HEK293 (cell line): ENCODE results near the gene CATSPERE.

Experiments used
- CTCF ChIA-PET: fragments of 350-600 bp; formaldehyde crosslinking; extraction: SDS; loops from one replicate; lab custom pipeline; 2021; ENCODE audit warnings: antibody characterized with exemption; lab: Yijun Ruan, JAX
- POLR2A ChIA-PET: fragments of 300-600 bp; formaldehyde crosslinking; extraction: SDS; loops from one replicate; lab custom pipeline; 2020; ENCODE audit warnings: antibody characterized with exemption, inconsistent platforms; lab: Yijun Ruan, JAX
- H3K27ac ChIP-seq: fragments of 200-500 bp; sonication (Bioruptor generic); 2 replicates; pipeline ENCODE4 v1.5.1; 2014; ENCODE audit warnings: low read depth, low read length, control low read depth, inconsistent platforms; ENCODE audit errors: extremely low read depth
- H3K36me3 ChIP-seq, 2 experiments: fragments of 200-500 bp in 1 of 2; sonication (Bioruptor generic) in 1 of 2; 1 replicate in 1 of 2; 2 replicates in 1 of 2; pipeline ENCODE4 v1.5.1; 2014 to 2017; ENCODE audit warnings: inconsistent platforms in 2 of 2, low read length in 2 of 2; ENCODE audit not compliant: control insufficient read depth in 2 of 2, insufficient read depth in 1 of 2
- H3K4me1 ChIP-seq: fragments of 200-500 bp; sonication (Bioruptor generic); 2 replicates; pipeline ENCODE4 v1.5.1; 2014; ENCODE audit warnings: mild to moderate bottlenecking, low read length, inconsistent platforms; ENCODE audit not compliant: control insufficient read depth, insufficient read depth
- H3K4me3 ChIP-seq: 2 replicates; pipeline ENCODE4 v1.5.1; 2011; ENCODE audit warnings: low read depth, mild to moderate bottlenecking, control low read depth, low read length, moderate library complexity
- H3K9me3 ChIP-seq: fragments of 200-500 bp; sonication (Bioruptor generic); 2 replicates; pipeline ENCODE4 v1.5.1; 2014; ENCODE audit warnings: low read depth, low read length, inconsistent platforms; ENCODE audit not compliant: control insufficient read depth, insufficient read depth
- CTCF ChIP-seq: fragments of 450-650 bp; formaldehyde crosslinking; IDR thresholded peaks from 2 replicates; pipeline ENCODE4 v1.5.1; 2016; ENCODE audit warnings: missing biosample characterization, missing genetic modification characterization
- HIC1 ChIP-seq: fragments of 450-650 bp; formaldehyde crosslinking; IDR thresholded peaks from 2 replicates; pipeline ENCODE4 v1.5.1; 2016; ENCODE audit warnings: missing biosample characterization, missing genetic modification characterization
- IKZF3 ChIP-seq: fragments of 450-650 bp; IDR thresholded peaks from 2 replicates; pipeline ENCODE4 v1.5.0; 2018; ENCODE audit warnings: missing biosample characterization, mild to moderate bottlenecking, missing genetic modification characterization, moderate library complexity
- RBAK ChIP-seq: fragments of 450-650 bp; formaldehyde crosslinking; IDR thresholded peaks from 2 replicates; pipeline ENCODE4 v1.5.1; 2016; ENCODE audit warnings: missing biosample characterization, missing genetic modification characterization
- TSHZ1 ChIP-seq: fragments of 450-650 bp; formaldehyde crosslinking; IDR thresholded peaks from 2 replicates; pipeline ENCODE4 v1.5.1; 2016; ENCODE audit warnings: missing biosample characterization, missing genetic modification characterization, borderline replicate concordance
- ZBTB1 ChIP-seq: fragments of 450-650 bp; formaldehyde crosslinking; IDR thresholded peaks from 2 replicates; pipeline ENCODE4 v1.5.1; 2016; ENCODE audit warnings: missing biosample characterization, missing genetic modification characterization
- ZBTB26 ChIP-seq: fragments of 450-650 bp; formaldehyde crosslinking; optimal IDR thresholded peaks from 2 replicates; pipeline ENCODE3; 2016; ENCODE audit warnings: missing biosample characterization, mild to moderate bottlenecking, missing genetic modification characterization
- ZFP37 ChIP-seq: fragments of 450-650 bp; formaldehyde crosslinking; IDR thresholded peaks from 2 replicates; pipeline ENCODE4 v1.5.1; 2016; ENCODE audit warnings: missing biosample characterization, missing genetic modification characterization
- ZIC2 ChIP-seq: fragments of 450-650 bp; formaldehyde crosslinking; IDR thresholded peaks from 2 replicates; pipeline ENCODE4 v1.5.1; 2016; ENCODE audit warnings: missing biosample characterization, missing genetic modification characterization
- ZNF169 ChIP-seq: fragments of 450-650 bp; formaldehyde crosslinking; IDR thresholded peaks from 2 replicates; pipeline ENCODE4 v1.5.1; 2016; ENCODE audit warnings: missing biosample characterization, missing genetic modification characterization
- ZNF266 ChIP-seq: fragments of 450-650 bp; formaldehyde crosslinking; IDR thresholded peaks from 2 replicates; pipeline ENCODE4 v1.5.1; 2016; ENCODE audit warnings: missing biosample characterization, missing genetic modification characterization, low read depth
- ZNF280C ChIP-seq: fragments of 450-650 bp; formaldehyde crosslinking; IDR thresholded peaks from 2 replicates; pipeline ENCODE4 v1.5.1; 2016; ENCODE audit warnings: missing biosample characterization, missing genetic modification characterization
- ZNF292 ChIP-seq: fragments of 450-650 bp; formaldehyde crosslinking; IDR thresholded peaks from 2 replicates; pipeline ENCODE4 v1.5.1; 2016; ENCODE audit warnings: low read depth, missing biosample characterization, missing genetic modification characterization, borderline replicate concordance
- ZNF362 ChIP-seq: fragments of 450-650 bp; formaldehyde crosslinking; IDR thresholded peaks from 2 replicates; pipeline ENCODE4 v1.5.1; 2016; ENCODE audit warnings: missing biosample characterization, missing genetic modification characterization
- ZNF449 ChIP-seq: fragments of 450-650 bp; formaldehyde crosslinking; IDR thresholded peaks from 2 replicates; pipeline ENCODE4 v1.5.1; 2017; ENCODE audit warnings: missing biosample characterization, mild to moderate bottlenecking, missing genetic modification characterization, moderate library complexity
- ZNF529 ChIP-seq: fragments of 450-650 bp; formaldehyde crosslinking; IDR thresholded peaks from 2 replicates; pipeline ENCODE4 v1.5.1; 2017; ENCODE audit warnings: missing genetic modification characterization, missing biosample characterization; ENCODE audit not compliant: insufficient replicate concordance
- ZNF76 ChIP-seq: fragments of 450-650 bp; formaldehyde crosslinking; IDR thresholded peaks from 2 replicates; pipeline ENCODE4; 2016; ENCODE audit warnings: low read depth, missing biosample characterization, missing genetic modification characterization, borderline replicate concordance
- ZNF776 ChIP-seq: fragments of 450-650 bp; formaldehyde crosslinking; IDR thresholded peaks from 2 replicates; pipeline ENCODE4 v1.5.0; 2017; ENCODE audit warnings: missing biosample characterization, missing genetic modification characterization, borderline replicate concordance

The CATSPERE gene

GRCh38 chr1:244601336-244601735, 140.3 kb downstream of the CATSPERE start:
- ChIA-PET CTCF (interaction anchor here (0.7 to 4.8 kb wide), 2 partner anchors 195 to 443 kb away, joined by 3 to 161 read pairs; no protein-coding TSS in a partner anchor), POLR2A (no interaction called here)
- Histone ChIP-seq H3K9me3 (no peaks in the 10 kb centered on the region), H3K27ac (no peak overlapping the region), H3K4me1 (no peaks in the 10 kb centered on the region; the same call in 1 of the 2 replicates), H3K36me3 (no peaks in the 10 kb centered on the region), H3K4me3 (no peak overlapping the region)
- TF ChIP-seq IKZF3 (no peak), TSHZ1 (tag by site-specific recombination) (no peak), ZNF362 (tag by site-specific recombination) (no peak), ZNF292 (no peak), ZNF449 (tag by site-specific recombination) (no peak), ZBTB26 (tag by site-specific recombination) (no peak)

GRCh38 chr1:244603498-244603897, 142.4 kb downstream of the CATSPERE start:
- CTCF ChIA-PET = interaction anchor here (0.6 to 4.8 kb wide), 50 partner anchors 9 to 1589 kb away, joined by 3 to 161 read pairs (median 4); partner anchors contain the start of genes COX20 and DESI2
- H3K4me3 ChIP-seq = no peak overlapping the region
- POLR2A ChIA-PET = interaction anchor here (1.1 kb wide), 1 partner anchor 259 kb away, joined by 3 read pairs; no protein-coding TSS in a partner anchor
- H3K27ac ChIP-seq = no peak overlapping the region
- H3K36me3 ChIP-seq = no peaks in the 10 kb centered on the region
- H3K9me3 ChIP-seq = no peaks in the 10 kb centered on the region
- no peaks in the 10 kb centered on the region; the same call in 1 of the 2 replicates for H3K4me1 ChIP-seq
- TF ChIP-seq ZNF776 (tag by site-specific recombination) (no peak), ZIC2 (tag by site-specific recombination) (no peak), RBAK (tag by site-specific recombination) (no peak), ZNF76 (tag by site-specific recombination) (no peak), HIC1 (tag by site-specific recombination) (no peak), ZNF529 (no peak), CTCF (tag by site-specific recombination) (peak; percentile 62; the same call in 1 of the 2 replicates), ZNF266 (tag by site-specific recombination) (no peak), ZFP37 (tag by site-specific recombination) (no peak), ZBTB1 (no peak), ZNF169 (tag by site-specific recombination) (no peak), ZNF280C (no peak), ZNF362 (tag by site-specific recombination) (peak; percentile 87)
